ENCODE results near the gene MBD2.
"Not testable (repeated sequence)": the region's sequence is repeated elsewhere in the genome, so short reads cannot be mapped to it uniquely, and the experiment has no call there.

The MBD2 gene

GRCh38 chr18:54233747-54234146, 9.3 kb upstream of the MBD2 start:
- DNase-seq = no peak

GRCh38 chr18:54233228-54233625, 8.8 kb upstream of the MBD2 start:
- DNase-seq = no peak

GRCh38 chr18:54232485-54233227, 8.2 kb upstream of the MBD2 start:
- peak; percentile 23 for DNase-seq

- DNase-seq = no peak
Observed at GRCh38 chr18:54229421-54230059, 5.1 kb upstream of the MBD2 start.

GRCh38 chr18:54228364-54228763, 3.9 kb upstream of the MBD2 start:
- no peak for DNase-seq

- DNase-seq = peak; percentile 88
Observed at GRCh38 chr18:54223568-54224241, 764 bp downstream of the MBD2 start.

- DNase-seq = no peak
Observed at GRCh38 chr18:54222922-54223567, 1.4 kb downstream of the MBD2 start.

- DNase-seq = no peak
Observed at GRCh38 chr18:54220406-54220805, 4.1 kb downstream of the MBD2 start.

GRCh38 chr18:54218803-54219202, 5.7 kb downstream of the MBD2 start:
- not testable (repeated sequence) for DNase-seq

GRCh38 chr18:54218299-54218698, 6.2 kb downstream of the MBD2 start:
- no peak for DNase-seq

- no peak for DNase-seq
Observed at GRCh38 chr18:54217624-54218023, 6.8 kb downstream of the MBD2 start.

- DNase-seq = peak; percentile 62
Observed at GRCh38 chr18:54215069-54215468, 9.4 kb downstream of the MBD2 start.

- no peak for DNase-seq
Observed at GRCh38 chr18:54210463-54210862, 14.0 kb downstream of the MBD2 start.

GRCh38 chr18:54209471-54210180, 14.8 kb downstream of the MBD2 start:
- DNase-seq = peak; percentile 56

GRCh38 chr18:54206447-54206846, 18.0 kb downstream of the MBD2 start:
- DNase-seq = no peak

GRCh38 chr18:54205959-54206358, 18.5 kb downstream of the MBD2 start:
- no peak for DNase-seq

GRCh38 chr18:54205448-54205847, 19.0 kb downstream of the MBD2 start:
- DNase-seq = not testable (repeated sequence)

- DNase-seq = no peak
Observed at GRCh38 chr18:54204883-54205282, 19.6 kb downstream of the MBD2 start.

GRCh38 chr18:54203914-54204313, 20.6 kb downstream of the MBD2 start:
- DNase-seq = no peak

GRCh38 chr18:54202851-54203250, 21.6 kb downstream of the MBD2 start:
- DNase-seq = no peak

- DNase-seq = no peak
Observed at GRCh38 chr18:54197747-54198411, 26.6 kb downstream of the MBD2 start.

- DNase-seq = no peak
Observed at GRCh38 chr18:54193786-54194185, 30.7 kb downstream of the MBD2 start.
